Loucy (cell line): ENCODE results near the gene TUBA3E.

ENCODE experiments used
- EZH2phosphoT487 ChIP-seq: fragments of 200-600 bp; IDR thresholded peaks from 2 replicates; pipeline ENCODE4 v1.6.1; 2018; ENCODE audit warnings: antibody characterized with exemption, mild to moderate bottlenecking, moderate library complexity, borderline replicate concordance
- TF ChIP-seq, protein P1 (sequence below): fragments of 200-600 bp; sonication (generic); conservative IDR thresholded peaks from 2 replicates; pipeline ENCODE4 v1.5.1; 2014; ENCODE audit warnings: mild to moderate bottlenecking, antibody characterized with exemption, low read length

DNA sequence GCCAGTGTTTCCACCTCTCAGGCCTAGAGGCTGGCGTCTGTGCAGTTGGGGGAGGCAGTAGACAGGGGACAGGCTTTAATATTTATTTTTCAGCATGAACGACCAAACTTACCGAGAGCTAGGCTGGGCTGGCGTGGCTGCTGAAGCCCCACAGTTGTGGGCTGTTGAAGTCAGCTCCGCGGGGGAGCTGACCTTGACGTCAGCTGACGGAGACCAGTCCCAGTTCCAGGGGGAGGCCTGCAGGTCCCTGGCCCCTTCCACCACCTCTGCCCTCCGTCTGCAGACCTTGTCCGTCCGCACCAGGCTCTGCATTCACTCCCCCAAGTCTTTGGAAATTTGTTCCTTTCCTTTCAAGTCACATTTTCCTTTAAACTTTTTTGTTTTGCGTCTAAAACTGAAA, 33.4 kb upstream of the TUBA3E start:
- TF ChIP-seq, protein P1, sequence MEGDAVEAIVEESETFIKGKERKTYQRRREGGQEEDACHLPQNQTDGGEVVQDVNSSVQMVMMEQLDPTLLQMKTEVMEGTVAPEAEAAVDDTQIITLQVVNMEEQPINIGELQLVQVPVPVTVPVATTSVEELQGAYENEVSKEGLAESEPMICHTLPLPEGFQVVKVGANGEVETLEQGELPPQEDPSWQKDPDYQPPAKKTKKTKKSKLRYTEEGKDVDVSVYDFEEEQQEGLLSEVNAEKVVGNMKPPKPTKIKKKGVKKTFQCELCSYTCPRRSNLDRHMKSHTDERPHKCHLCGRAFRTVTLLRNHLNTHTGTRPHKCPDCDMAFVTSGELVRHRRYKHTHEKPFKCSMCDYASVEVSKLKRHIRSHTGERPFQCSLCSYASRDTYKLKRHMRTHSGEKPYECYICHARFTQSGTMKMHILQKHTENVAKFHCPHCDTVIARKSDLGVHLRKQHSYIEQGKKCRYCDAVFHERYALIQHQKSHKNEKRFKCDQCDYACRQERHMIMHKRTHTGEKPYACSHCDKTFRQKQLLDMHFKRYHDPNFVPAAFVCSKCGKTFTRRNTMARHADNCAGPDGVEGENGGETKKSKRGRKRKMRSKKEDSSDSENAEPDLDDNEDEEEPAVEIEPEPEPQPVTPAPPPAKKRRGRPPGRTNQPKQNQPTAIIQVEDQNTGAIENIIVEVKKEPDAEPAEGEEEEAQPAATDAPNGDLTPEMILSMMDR: no peak
- TF ChIP-seq EZH2phosphoT487: no peak
